HCT116 (cell line): ENCODE results near the gene ERMARD. TPM values are rescaled to one million over a fixed set of nuclear protein-coding genes. Genes with fewer than 3 reads are reported as not detected.

Experiments used
- ATAC-seq: fragments of 200-7000 bp; cut with Tn5 transposase; 2 replicates; pipeline ENCODE4 v1.9.1; 2020; ENCODE audit warnings: mild to moderate bottlenecking, moderate library complexity
- BruUV-seq: library from RNA; stranded (reverse); fragments of 400-500 nt; replicated peaks from 2 replicates; lab custom pipeline; 2021; lab: Mats Ljungman, UMichigan
- CTCF ChIA-PET: fragments of 300-600 bp; sonication (Branson Sonifier 250); formaldehyde crosslinking; loops from one replicate; lab custom pipeline; 2021; ENCODE audit warnings: antibody characterized with exemption; lab: Charles Lee
- POLR2A ChIA-PET: fragments of 300-600, 350-600 bp; sonication (Branson Sonifier 250); formaldehyde crosslinking; loops from one replicate; lab custom pipeline; 2021; ENCODE audit warnings: antibody characterized with exemption; lab: Charles Lee
- RAD21 ChIA-PET, 2 experiments: fragments of 300-600 bp; sonication (Branson Sonifier 250); formaldehyde crosslinking; loops; one replicate each; lab custom pipeline; 2023; ENCODE audit warnings: low total read pairs in 2 of 2; ENCODE audit not compliant: uncharacterized antibody in 2 of 2, unreplicated experiment in 2 of 2, low non-redundant PET in 1 of 2; lab: Charles Lee
- DNase-seq: peaks from one replicate; pipeline ENCODE4 v3.0.0-alpha.2; 2010; ENCODE audit warnings: low read depth, low spot score
- H2AFZ ChIP-seq: fragments of 200-600 bp; shearing (Covaris generic), sonication (generic); 2 replicates; pipeline ENCODE4 v1.6.1; 2017; ENCODE audit warnings: low read depth, mixed run types, mixed read lengths, antibody characterized with exemption, low read length; ENCODE audit not compliant: poor library complexity, severe bottlenecking
- H3K27ac ChIP-seq: 2 replicates; pipeline ENCODE4 v1.5.1; 2012; ENCODE audit warnings: low read depth, low read length
- H3K27me3 ChIP-seq: fragments of 200-600 bp; sonication (generic); 2 replicates; pipeline ENCODE4 v1.6.1; 2016; ENCODE audit warnings: mixed run types, low read length, mixed read lengths; ENCODE audit not compliant: insufficient read depth
- H3K36me3 ChIP-seq, 2 experiments: fragments of 200-500 bp in 1 of 2; fragments of 200-600 bp in 1 of 2; sonication (Bioruptor generic) in 1 of 2; sonication (generic) in 1 of 2; 2 replicates each; pipeline versions ENCODE4 v1.5.1 to v1.6.1; 2014 to 2016; ENCODE audit warnings: low read length in 2 of 2, inconsistent platforms in 1 of 2, mixed read lengths in 1 of 2, mixed run types in 1 of 2; ENCODE audit not compliant: insufficient read depth in 2 of 2, control insufficient read depth in 1 of 2
- H3K4me1 ChIP-seq, 2 experiments: fragments of 200-600 bp in 1 of 2; sonication (generic) in 1 of 2; 2 replicates each; pipeline versions ENCODE4 v1.5.1 to v1.6.1; 2012 to 2017; ENCODE audit warnings: low read length in 2 of 2, inconsistent platforms in 1 of 2, mild to moderate bottlenecking in 1 of 2, mixed read lengths in 1 of 2, mixed run types in 1 of 2, moderate library complexity in 1 of 2; ENCODE audit not compliant: insufficient read depth in 2 of 2, control insufficient read depth in 1 of 2
- H3K4me2 ChIP-seq: fragments of 200-600 bp; sonication (generic); 2 replicates; pipeline ENCODE4 v1.6.1; 2017; ENCODE audit warnings: mixed run types, low read length, mixed read lengths
- H3K4me3 ChIP-seq, 2 experiments: fragments of 200-600 bp in 1 of 2; sonication (generic) in 1 of 2; replicated peaks in 1 of 2; 2 replicates each; pipeline ENCODE4 v1.5.1; 2011 to 2016; ENCODE audit warnings: low read length in 2 of 2, control low read depth in 1 of 2, low read depth in 1 of 2, mild to moderate bottlenecking in 1 of 2, mixed read lengths in 1 of 2, mixed run types in 1 of 2
- H3K79me2 ChIP-seq: fragments of 200-600 bp; sonication (generic); 2 replicates; pipeline ENCODE4 v1.6.1; 2017; ENCODE audit warnings: mild to moderate bottlenecking, mixed run types, low read length, moderate library complexity, mixed read lengths; ENCODE audit not compliant: insufficient read depth
- H3K9ac ChIP-seq: fragments of 200-600 bp; sonication (generic); 2 replicates; pipeline ENCODE4 v1.6.1; 2016; ENCODE audit warnings: low read length, mixed read lengths
- H3K9me2 ChIP-seq: fragments of 200-600 bp; sonication (generic), shearing (Covaris generic); 2 replicates; pipeline ENCODE4 v1.6.1; 2017; ENCODE audit warnings: mixed run types, mild to moderate bottlenecking, moderate library complexity; ENCODE audit not compliant: insufficient read depth
- H3K9me3 ChIP-seq, 2 experiments: fragments of 200-500 bp in 1 of 2; fragments of 200-600 bp in 1 of 2; sonication (Bioruptor generic) in 1 of 2; sonication (generic) in 1 of 2; 2 replicates each; pipeline ENCODE4 v1.6.1; 2014 to 2017; ENCODE audit warnings: low read length in 2 of 2, mixed read lengths in 2 of 2, inconsistent platforms in 1 of 2, low read depth in 1 of 2, mild to moderate bottlenecking in 1 of 2, mixed run types in 1 of 2, moderate library complexity in 1 of 2; ENCODE audit not compliant: control insufficient read depth in 1 of 2, insufficient read depth in 1 of 2
- H4K20me1 ChIP-seq: fragments of 200-600 bp; sonication (generic), shearing (Covaris generic); 2 replicates; pipeline ENCODE4 v1.6.1; 2017; ENCODE audit warnings: mixed run types, mild to moderate bottlenecking, moderate library complexity; ENCODE audit not compliant: insufficient read depth
- EGR1 ChIP-seq: IDR thresholded peaks from 2 replicates; pipeline ENCODE4 v1.6.1; 2012; ENCODE audit warnings: low read depth
- JUND ChIP-seq: IDR thresholded peaks from 2 replicates; pipeline ENCODE4 v1.6.1; 2012
- POLR2A ChIP-seq: IDR thresholded peaks from 2 replicates; pipeline ENCODE4 v1.7.0; 2011; ENCODE audit warnings: borderline replicate concordance; ENCODE audit not compliant: insufficient read depth, insufficient read length; ENCODE audit errors: extremely low read depth
- POLR2AphosphoS5 ChIP-seq: IDR thresholded peaks from 2 replicates; pipeline ENCODE4 v1.6.1; 2011; ENCODE audit warnings: mild to moderate bottlenecking, low read depth, low read length, moderate library complexity
- RAD21 ChIP-seq: IDR thresholded peaks from 2 replicates; pipeline ENCODE4 v1.6.1; 2012; ENCODE audit warnings: low read depth, mild to moderate bottlenecking
- SP1 ChIP-seq: IDR thresholded peaks from 2 replicates; pipeline ENCODE4 v1.6.1; 2012; ENCODE audit warnings: low read depth
- SRF ChIP-seq: IDR thresholded peaks from 2 replicates; pipeline ENCODE4 v1.6.1; 2012; ENCODE audit warnings: low read depth
- TCF7L2 ChIP-seq: IDR thresholded peaks from 2 replicates; pipeline ENCODE4 v1.7.0; 2011; ENCODE audit warnings: borderline replicate concordance, inconsistent platforms; ENCODE audit not compliant: insufficient read depth, insufficient read length; ENCODE audit errors: extremely low read depth
- YY1 ChIP-seq: IDR thresholded peaks from 2 replicates; pipeline ENCODE4 v1.6.1; 2011; ENCODE audit warnings: low read length, low read depth, moderate library complexity, mild to moderate bottlenecking; ENCODE audit not compliant: insufficient replicate concordance; ENCODE audit errors: extremely low read depth
- intact Hi-C: fragments of 100-400 bp; cut with micrococcal nuclease; formaldehyde crosslinking; loops from 2 replicates; pipeline ENCODE4 v1.10.0; 2022
- total RNA-seq: library from RNA; stranded (reverse); gene quantifications from one replicate; pipeline ENCODE4 v1.2.1, GENCODE V29; 2021; ENCODE audit not compliant: unreplicated experiment
- TF ChIP-seq, protein P1 (sequence below): IDR thresholded peaks from 2 replicates; pipeline ENCODE4 v1.6.1; 2011; ENCODE audit warnings: mild to moderate bottlenecking, low read length, moderate library complexity; ENCODE audit not compliant: insufficient replicate concordance; ENCODE audit errors: extremely low read depth

Gene ERMARD
- total RNA-seq, 1 experiment from 2014 or later = 24.7 TPM

GRCh38 chr6:169802790-169803189 lies 51.4 kb downstream of the ERMARD start (continued):
- TF ChIP-seq, protein P1, sequence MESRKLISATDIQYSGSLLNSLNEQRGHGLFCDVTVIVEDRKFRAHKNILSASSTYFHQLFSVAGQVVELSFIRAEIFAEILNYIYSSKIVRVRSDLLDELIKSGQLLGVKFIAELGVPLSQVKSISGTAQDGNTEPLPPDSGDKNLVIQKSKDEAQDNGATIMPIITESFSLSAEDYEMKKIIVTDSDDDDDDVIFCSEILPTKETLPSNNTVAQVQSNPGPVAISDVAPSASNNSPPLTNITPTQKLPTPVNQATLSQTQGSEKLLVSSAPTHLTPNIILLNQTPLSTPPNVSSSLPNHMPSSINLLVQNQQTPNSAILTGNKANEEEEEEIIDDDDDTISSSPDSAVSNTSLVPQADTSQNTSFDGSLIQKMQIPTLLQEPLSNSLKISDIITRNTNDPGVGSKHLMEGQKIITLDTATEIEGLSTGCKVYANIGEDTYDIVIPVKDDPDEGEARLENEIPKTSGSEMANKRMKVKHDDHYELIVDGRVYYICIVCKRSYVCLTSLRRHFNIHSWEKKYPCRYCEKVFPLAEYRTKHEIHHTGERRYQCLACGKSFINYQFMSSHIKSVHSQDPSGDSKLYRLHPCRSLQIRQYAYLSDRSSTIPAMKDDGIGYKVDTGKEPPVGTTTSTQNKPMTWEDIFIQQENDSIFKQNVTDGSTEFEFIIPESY = no peak
- no peak for TF ChIP-seq POLR2A
- no peak for TF ChIP-seq SP1
- no peak for TF ChIP-seq YY1
- no peak for TF ChIP-seq RAD21
- TF ChIP-seq JUND = no peak
- TF ChIP-seq TCF7L2 = no peak
- TF ChIP-seq EGR1 = no peak

- Histone ChIP-seq H3K27ac (no peak overlapping the region), H3K27me3 (peaks cover 24% of the 10 kb centered on the region; the same call in 1 of the 2 replicates), H3K4me2 (no peak overlapping the region), H4K20me1 (no peaks in the 10 kb centered on the region), H3K9me2 (no peaks in the 10 kb centered on the region), H3K4me3 (no peak overlapping the region), H3K36me3 (no peaks in the 10 kb centered on the region), H2AFZ (no peak overlapping the region), H3K9ac (no peak overlapping the region), H3K9me3 (no peaks in the 10 kb centered on the region), H3K79me2 (no peaks in the 10 kb centered on the region), H3K4me1 (peaks cover 12 to 15% of the 10 kb centered on the region in 2 experiments)
- DNase-seq (no peak), ATAC-seq (no peak)
- intact Hi-C loops = no loop called here
- no peak for TF ChIP-seq JUND
- no peak for TF ChIP-seq POLR2AphosphoS5
- no peak for TF ChIP-seq SRF
- ChIA-PET CTCF (no interaction called here), RAD21 (no interaction called here), POLR2A (no interaction called here)
- BruUV-seq = no TSS peak
Measured at GRCh38 chr6:169803271-169803811, 51.9 kb downstream of the ERMARD start.
